Epithelial cell of prostate (primary cell): ENCODE results near the gene OSTM1.

Experiments used
- DNase-seq: peaks from one replicate; pipeline ENCODE4 v3.0.0-alpha.2; 2011; ENCODE audit warnings: low read depth, low spot score
- H3K27ac ChIP-seq: fragments of 450-650 bp; 2 replicates; pipeline ENCODE4 v1.5.1; 2017; ENCODE audit warnings: mild to moderate bottlenecking

OSTM1 gene

GRCh38 chr6:108105571-108105970 lies 31.0 kb upstream of the OSTM1 start:
- no peak overlapping the region for H3K27ac ChIP-seq
- DNase-seq = no peak

GRCh38 chr6:108102965-108103364 lies 28.4 kb upstream of the OSTM1 start:
- H3K27ac ChIP-seq = no peak overlapping the region
- no peak for DNase-seq

- no peak for DNase-seq
- H3K27ac ChIP-seq = no peak overlapping the region
These were observed 25.5 kb upstream of the OSTM1 start for GRCh38 chr6:108100003-108100402.

- no peak for DNase-seq
- H3K27ac ChIP-seq = no peak overlapping the region
These were observed 23.3 kb upstream of the OSTM1 start for GRCh38 chr6:108097882-108098281.

- no peak overlapping the region for H3K27ac ChIP-seq
- DNase-seq = no peak
These were observed 19.3 kb upstream of the OSTM1 start for GRCh38 chr6:108093781-108094300.

GRCh38 chr6:108091288-108091687 lies 16.7 kb upstream of the OSTM1 start:
- H3K27ac ChIP-seq = no peak overlapping the region
- no peak for DNase-seq

GRCh38 chr6:108083349-108083748 lies 8.8 kb upstream of the OSTM1 start:
- no peak overlapping the region for H3K27ac ChIP-seq
- DNase-seq = no peak

- no peak overlapping the region for H3K27ac ChIP-seq
- no peak for DNase-seq
These were observed 8.0 kb upstream of the OSTM1 start for GRCh38 chr6:108082539-108082938.

- no peak for DNase-seq
- no peak overlapping the region for H3K27ac ChIP-seq
These were observed 5.7 kb upstream of the OSTM1 start for GRCh38 chr6:108080010-108080780.

GRCh38 chr6:108078191-108078590 lies 3.6 kb upstream of the OSTM1 start:
- DNase-seq = no peak
- H3K27ac ChIP-seq = no peak overlapping the region

GRCh38 chr6:108074057-108074358 lies 533 bp downstream of the OSTM1 start:
- DNase-seq = no peak
- H3K27ac ChIP-seq = peak overlapping the region; percentile 69

GRCh38 chr6:108071736-108072276 lies 2.7 kb downstream of the OSTM1 start:
- DNase-seq = no peak
- no peak overlapping the region for H3K27ac ChIP-seq

- H3K27ac ChIP-seq = no peak overlapping the region
- no peak for DNase-seq
These were observed 5.9 kb downstream of the OSTM1 start for GRCh38 chr6:108068618-108069017.

GRCh38 chr6:108068182-108068581 lies 6.4 kb downstream of the OSTM1 start:
- H3K27ac ChIP-seq = no peak overlapping the region
- DNase-seq = no peak

- no peak overlapping the region for H3K27ac ChIP-seq
- no peak for DNase-seq
These were observed 21.8 kb downstream of the OSTM1 start for GRCh38 chr6:108052706-108053105.

- DNase-seq = no peak
These were observed 23.1 kb downstream of the OSTM1 start for GRCh38 chr6:108051481-108051880.

GRCh38 chr6:108039681-108040080 lies 34.9 kb downstream of the OSTM1 start:
- no peak for DNase-seq
- H3K27ac ChIP-seq = no peak overlapping the region

More at GRCh38 chr6:108051481-108051880, 23.1 kb downstream of the OSTM1 start:
- no peak overlapping the region for H3K27ac ChIP-seq

GRCh38 chr6:108036884-108037283 lies 37.7 kb downstream of the OSTM1 start:
- no peak for DNase-seq
- H3K27ac ChIP-seq = no peak overlapping the region

- no peak for DNase-seq
- H3K27ac ChIP-seq = no peak overlapping the region
These were observed 42.6 kb downstream of the OSTM1 start for GRCh38 chr6:108031968-108032367.

- H3K27ac ChIP-seq = no peak overlapping the region
- no peak for DNase-seq
These were observed 44.3 kb downstream of the OSTM1 start for GRCh38 chr6:108030211-108030610.

- DNase-seq = no peak
- H3K27ac ChIP-seq = no peak overlapping the region
These were observed 45.2 kb downstream of the OSTM1 start for GRCh38 chr6:108029226-108029921.
